Measurements from ENCODE around the gene RPP25L. TPM values are rescaled to one million over a fixed set of nuclear protein-coding genes. Genes with fewer than 3 reads are reported as not detected.

Gene RPP25L
- total and polyA plus RNA-seq, 4 donors = 6.0 to 17.3 (median 13.0) TPM

GRCh38 chr9:34624475-34625185 lies 12.7 kb upstream of the RPP25L start:
- no peak overlapping the region for H3K27ac ChIP-seq (ENCODE audit: low read depth in 1 of 2, low read length in 2 of 2)
- WGBS, 2 donors = 24 to 27% methylated on average over 39 of the region's 39 CpGs
- intact Hi-C loops (cut with DNase I) = no loop called here
- H3K27me3 ChIP-seq (ENCODE audit: control insufficient read depth in 1 of 2, insufficient read depth in 2 of 2, low read length in 1 of 2) = no peaks in the 10 kb centered on the region
- ATAC-seq (ENCODE audit: low FRiP score) (no peak), DNase-seq (no peak)
- H3K9me3 ChIP-seq (ENCODE audit: control insufficient read depth, low read length) = no peaks in the 10 kb centered on the region
- H3K4me1 ChIP-seq (ENCODE audit: control insufficient read depth in 1 of 2, insufficient read depth in 2 of 2, low read length in 2 of 2) = no peaks in the 10 kb centered on the region
- no peak overlapping the region for H3K4me3 ChIP-seq (ENCODE audit: low read length in 2 of 2)
- no peaks in the 10 kb centered on the region for H3K36me3 ChIP-seq (ENCODE audit: control insufficient read depth in 1 of 2, insufficient read depth in 2 of 2, low read length in 1 of 2)

GRCh38 chr9:34623374-34624235 lies 11.7 kb upstream of the RPP25L start:
- H3K4me3 ChIP-seq (ENCODE audit: low read length in 2 of 2) = no peak overlapping the region
- intact Hi-C loops (cut with DNase I) = no loop called here
- no peak overlapping the region for H3K27ac ChIP-seq (ENCODE audit: low read depth in 1 of 2, low read length in 2 of 2)
- no peak for DNase-seq
- no peak for ATAC-seq (ENCODE audit: low FRiP score)
- H3K36me3 ChIP-seq (ENCODE audit: control insufficient read depth in 1 of 2, insufficient read depth in 2 of 2, low read length in 1 of 2) = no peaks in the 10 kb centered on the region
- no peaks in the 10 kb centered on the region for H3K9me3 ChIP-seq (ENCODE audit: control insufficient read depth, low read length)
- 10 to 11% methylated on average over 50 to 63 of the region's 63 CpGs for WGBS, 2 donors
- no peaks in the 10 kb centered on the region for H3K27me3 ChIP-seq (ENCODE audit: control insufficient read depth in 1 of 2, insufficient read depth in 2 of 2, low read length in 1 of 2)
- no peaks in the 10 kb centered on the region for H3K4me1 ChIP-seq (ENCODE audit: control insufficient read depth in 1 of 2, insufficient read depth in 2 of 2, low read length in 2 of 2)

- peak within 1 kb of the TSS; percentile 43 to 49 for H3K4me3 ChIP-seq (ENCODE audit: low read length in 2 of 2)
- H3K4me1 ChIP-seq (ENCODE audit: control insufficient read depth in 1 of 2, insufficient read depth in 2 of 2, low read length in 2 of 2) = no peaks in the 10 kb centered on the region
- H3K9me3 ChIP-seq (ENCODE audit: control insufficient read depth, low read length) = no peaks in the 10 kb centered on the region
- H3K36me3 ChIP-seq (ENCODE audit: control insufficient read depth in 1 of 2, insufficient read depth in 2 of 2, low read length in 1 of 2) = no peaks in the 10 kb centered on the region
- no peak within 1 kb of the TSS for H3K27ac ChIP-seq (ENCODE audit: low read depth in 1 of 2, low read length in 2 of 2)
- no peaks in the 10 kb centered on the region for H3K27me3 ChIP-seq (ENCODE audit: control insufficient read depth in 1 of 2, insufficient read depth in 2 of 2, low read length in 1 of 2)
- ATAC-seq (ENCODE audit: low FRiP score) (peak; percentile 95), DNase-seq (peak; percentile 95)
- intact Hi-C loops (cut with DNase I) = no loop called here
- WGBS, 2 donors = 4% methylated on average over 43 of the region's 43 CpGs
Observed at GRCh38 chr9:34620061-34620994, 8.4 kb upstream of the RPP25L start, which contains the start of gene DCTN3. TSS of gene DCTN3 (minus strand) at chr9:34620495. CDS start at chr9:34620464, 31 bp downstream.

- peak in 1 of 2 donors; percentile 15 for DNase-seq
- H3K9me3 ChIP-seq (ENCODE audit: control insufficient read depth, low read length) = no peaks in the 10 kb centered on the region
- intact Hi-C loops (cut with DNase I) = no loop called here
- 86 to 87% methylated on average over 2 of the region's 2 CpGs for WGBS, 2 donors
- no peaks in the 10 kb centered on the region for H3K36me3 ChIP-seq (ENCODE audit: control insufficient read depth in 1 of 2, insufficient read depth in 2 of 2, low read length in 1 of 2)
- H3K4me3 ChIP-seq (ENCODE audit: low read length in 2 of 2) = no peak overlapping the region
- H3K4me1 ChIP-seq (ENCODE audit: control insufficient read depth in 1 of 2, insufficient read depth in 2 of 2, low read length in 2 of 2) = no peaks in the 10 kb centered on the region
- no peak overlapping the region for H3K27ac ChIP-seq (ENCODE audit: low read depth in 1 of 2, low read length in 2 of 2)
- ATAC-seq (ENCODE audit: low FRiP score) = no peak
- H3K27me3 ChIP-seq (ENCODE audit: control insufficient read depth in 1 of 2, insufficient read depth in 2 of 2, low read length in 1 of 2) = no peaks in the 10 kb centered on the region
Observed at GRCh38 chr9:34615132-34615531, 3.2 kb upstream of the RPP25L start.

GRCh38 chr9:34612788-34613390 lies 992 bp upstream of the RPP25L start:
- H3K27me3 ChIP-seq (ENCODE audit: control insufficient read depth in 1 of 2, insufficient read depth in 2 of 2, low read length in 1 of 2) = no peaks in the 10 kb centered on the region
- H3K9me3 ChIP-seq (ENCODE audit: control insufficient read depth, low read length) = no peaks in the 10 kb centered on the region
- intact Hi-C loops (cut with DNase I) = loop anchor here in 1 of 2 donors (2.0 kb wide), 1 partner anchor 20 kb away; no protein-coding TSS in a partner anchor
- DNase-seq (peak; percentile 86 to 88), ATAC-seq (ENCODE audit: low FRiP score) (peak; percentile 89)
- no peak overlapping the region for H3K27ac ChIP-seq (ENCODE audit: low read depth in 1 of 2, low read length in 2 of 2)
- WGBS, 2 donors = 3 to 5% methylated on average over 15 of the region's 15 CpGs
- H3K36me3 ChIP-seq (ENCODE audit: control insufficient read depth in 1 of 2, insufficient read depth in 2 of 2, low read length in 1 of 2) = no peaks in the 10 kb centered on the region
- no peaks in the 10 kb centered on the region for H3K4me1 ChIP-seq (ENCODE audit: control insufficient read depth in 1 of 2, insufficient read depth in 2 of 2, low read length in 2 of 2)
- peak overlapping the region in 1 of 2 donors; percentile 37 for H3K4me3 ChIP-seq (ENCODE audit: low read length in 2 of 2)

GRCh38 chr9:34611251-34611810 lies 566 bp downstream of the RPP25L start:
- ATAC-seq (ENCODE audit: low FRiP score) = peak; percentile 24
- 74 to 78% methylated on average over 10 of the region's 10 CpGs for WGBS, 2 donors
- Histone ChIP-seq H3K36me3 (ENCODE audit: control insufficient read depth in 1 of 2, insufficient read depth in 2 of 2, low read length in 1 of 2) (no peaks in the 10 kb centered on the region), H3K4me3 (ENCODE audit: low read length in 2 of 2) (peak overlapping the region; percentile 41 to 53), H3K27ac (ENCODE audit: low read depth in 1 of 2, low read length in 2 of 2) (no peak overlapping the region), H3K27me3 (ENCODE audit: control insufficient read depth in 1 of 2, insufficient read depth in 2 of 2, low read length in 1 of 2) (no peaks in the 10 kb centered on the region), H3K4me1 (ENCODE audit: control insufficient read depth in 1 of 2, insufficient read depth in 2 of 2, low read length in 2 of 2) (no peaks in the 10 kb centered on the region), H3K9me3 (ENCODE audit: control insufficient read depth, low read length) (no peaks in the 10 kb centered on the region)
- intact Hi-C loops (cut with DNase I) = no loop called here
- peak in 1 of 2 donors; percentile 48 for DNase-seq

- Histone ChIP-seq H3K4me1 (ENCODE audit: control insufficient read depth in 1 of 2, insufficient read depth in 2 of 2, low read length in 2 of 2) (no peaks in the 10 kb centered on the region), H3K9me3 (ENCODE audit: control insufficient read depth, low read length) (no peaks in the 10 kb centered on the region), H3K4me3 (ENCODE audit: low read length in 2 of 2) (no peak overlapping the region), H3K27ac (ENCODE audit: low read depth in 1 of 2, low read length in 2 of 2) (no peak overlapping the region), H3K27me3 (ENCODE audit: control insufficient read depth in 1 of 2, insufficient read depth in 2 of 2, low read length in 1 of 2) (no peaks in the 10 kb centered on the region), H3K36me3 (ENCODE audit: control insufficient read depth in 1 of 2, insufficient read depth in 2 of 2, low read length in 1 of 2) (no peaks in the 10 kb centered on the region)
- intact Hi-C loops (cut with DNase I) = no loop called here
- ATAC-seq (ENCODE audit: low FRiP score) (no peak), DNase-seq (peak in 1 of 2 donors; percentile 37)
- 94 to 96% methylated on average over 20 of the region's 20 CpGs for WGBS, 2 donors
Observed at GRCh38 chr9:34610434-34611206, 1.3 kb downstream of the RPP25L start.

Data from aorta (tissue), 5 donors.